ENCODE data around the gene KPNA2. TPM values are rescaled to one million over a fixed set of nuclear protein-coding genes. Genes with fewer than 3 reads are reported as not detected.
"Not testable (repeated sequence)": the region's sequence is repeated elsewhere in the genome, so short reads cannot be mapped to it uniquely, and the experiment has no call there.

KPNA2 gene
- polyA plus RNA-seq, 3 donors = 23.2 to 36.1 (median 23.2) TPM

DNA sequence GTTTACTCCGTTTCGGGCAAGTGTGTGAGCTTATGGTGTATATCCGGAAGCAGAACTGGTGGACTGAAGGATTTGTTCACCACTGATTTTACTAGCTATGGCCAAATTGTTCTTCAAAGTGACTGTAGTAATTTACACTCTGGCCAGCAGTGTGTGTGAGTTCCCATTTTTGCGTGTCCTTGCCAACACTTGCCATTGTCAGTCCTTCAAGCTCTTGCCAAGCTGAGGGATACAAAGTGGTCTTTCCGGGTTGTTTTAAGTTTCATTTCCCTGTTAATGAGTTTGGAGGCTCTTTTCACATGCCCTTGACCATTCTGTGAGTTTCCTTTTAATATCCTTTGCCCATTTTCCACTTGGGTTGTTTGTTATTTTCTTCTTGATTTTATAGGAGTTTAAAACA is 42.0 kb downstream of the KPNA2 start:
- H3K4me2 ChIP-seq (replicated peaks; ENCODE audit: extremely low read depth, low read length, poor library complexity, severe bottlenecking); H3K27ac ChIP-seq (ENCODE audit: low read depth in 1 of 2, low read length in 2 of 2); H3K27me3 Mint-ChIP-seq (ENCODE audit: low read depth in 3 of 3); H3K4me1 Mint-ChIP-seq; H2AFZ ChIP-seq (ENCODE audit: insufficient read depth, low read depth, low read length, poor library complexity, severe bottlenecking); H3K36me3 ChIP-seq (replicated peaks in 1 of 2; ENCODE audit: control insufficient read depth in 1 of 2, insufficient read depth in 2 of 2, low read length in 2 of 2); H4K20me1 ChIP-seq (ENCODE audit: insufficient read depth, low read length); H3K4me3 ChIP-seq (replicated peaks in 1 of 3; ENCODE audit: low read depth in 2 of 3, low read length in 3 of 3); H3K27me3 ChIP-seq (ENCODE audit: control insufficient read depth in 2 of 2, insufficient read depth in 2 of 2, low read length in 2 of 2); H3K4me1 ChIP-seq (ENCODE audit: control insufficient read depth in 1 of 2, insufficient read depth in 2 of 2, low read length in 2 of 2); H3K79me2 ChIP-seq (ENCODE audit: insufficient read depth, low read length); H3K9me3 ChIP-seq (replicated peaks in 1 of 2; ENCODE audit: control insufficient read depth in 1 of 2, insufficient read depth in 1 of 2, low read length in 2 of 2); intact Hi-C loops (cut with micrococcal nuclease); H3K4me3 Mint-ChIP-seq; H3K27ac Mint-ChIP-seq; H3K36me3 Mint-ChIP-seq; H3K9ac ChIP-seq (ENCODE audit: insufficient read depth, low read length, poor library complexity, severe bottlenecking); DNase-seq: not testable (repeated sequence)
- WGBS (ENCODE audit: insufficient coverage) = no CpG with 5 or more reads among the region's 5 CpGs
- H3K9me3 Mint-ChIP-seq = peaks cover 2 to 10% (median 5%) of the 10 kb centered on the region in 7 donors

DNA sequence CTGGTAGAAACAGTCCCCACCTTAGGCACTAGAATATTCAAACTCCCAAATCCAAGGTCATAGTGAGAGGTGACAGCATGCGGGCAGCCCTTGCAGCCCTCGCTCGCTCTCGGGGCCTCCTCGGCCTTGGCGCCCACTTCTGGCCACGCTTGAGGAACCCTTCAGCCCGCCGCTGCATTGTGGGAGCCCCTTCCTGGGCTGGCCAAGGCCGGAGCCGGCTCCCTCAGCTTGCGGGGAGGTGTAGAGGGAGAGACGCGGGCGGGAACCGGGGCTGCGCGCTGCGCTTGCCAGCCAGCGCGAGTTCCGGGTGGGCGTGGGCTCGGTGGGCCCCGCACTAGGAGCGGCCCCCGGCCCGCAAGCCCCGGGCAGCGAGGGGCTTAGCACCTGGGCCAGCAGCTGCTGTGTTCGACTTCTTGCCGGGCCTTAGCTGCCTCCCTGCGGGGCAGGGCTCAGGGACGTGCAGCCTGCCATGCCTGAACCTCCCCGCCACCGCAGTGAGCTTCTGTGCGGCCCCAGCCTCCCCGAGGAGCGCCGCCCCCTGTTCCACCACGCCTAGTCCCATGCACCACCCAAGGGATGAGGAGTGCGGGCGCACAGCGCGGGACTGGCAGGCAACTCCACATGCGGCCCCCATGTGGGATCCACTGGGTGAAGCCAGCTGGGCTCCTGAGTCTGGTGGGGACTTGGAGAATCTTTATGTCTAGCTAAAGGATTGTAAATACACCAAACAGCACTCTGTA is 45.0 kb downstream of the KPNA2 start:
- Histone ChIP-seq H3K27me3 (ENCODE audit: control insufficient read depth in 2 of 2, insufficient read depth in 2 of 2, low read length in 2 of 2) (no peaks in the 10 kb centered on the region), H3K27ac (ENCODE audit: low read depth in 1 of 2, low read length in 2 of 2) (no peak overlapping the region), H3K9ac (ENCODE audit: insufficient read depth, low read length, poor library complexity, severe bottlenecking) (no peak overlapping the region), H3K9me3 (replicated peaks in 1 of 2; ENCODE audit: control insufficient read depth in 1 of 2, insufficient read depth in 1 of 2, low read length in 2 of 2) (peaks cover 0 to 2% of the 10 kb centered on the region in 2 donors), H2AFZ (ENCODE audit: insufficient read depth, low read depth, low read length, poor library complexity, severe bottlenecking) (peak overlapping the region; percentile 21), H3K4me1 (ENCODE audit: control insufficient read depth in 1 of 2, insufficient read depth in 2 of 2, low read length in 2 of 2) (peaks cover 4 to 6% of the 10 kb centered on the region in 2 donors), H3K4me3 (replicated peaks in 1 of 3; ENCODE audit: low read depth in 2 of 3, low read length in 3 of 3) (no peak overlapping the region), H3K79me2 (ENCODE audit: insufficient read depth, low read length) (no peaks in the 10 kb centered on the region), H4K20me1 (ENCODE audit: insufficient read depth, low read length) (no peaks in the 10 kb centered on the region), H3K36me3 (replicated peaks in 1 of 2; ENCODE audit: control insufficient read depth in 1 of 2, insufficient read depth in 2 of 2, low read length in 2 of 2) (no peaks in the 10 kb centered on the region), H3K4me2 (replicated peaks; ENCODE audit: extremely low read depth, low read length, poor library complexity, severe bottlenecking) (no peak overlapping the region)
- Mint-ChIP-seq H3K4me1 (peaks cover 11% of the 10 kb centered on the region), H3K9me3 (peaks cover 0 to 10% (median 5%) of the 10 kb centered on the region in 7 donors), H3K4me3 (no peak overlapping the region), H3K36me3 (no peaks in the 10 kb centered on the region), H3K27me3 (ENCODE audit: low read depth in 3 of 3) (no peaks in the 10 kb centered on the region), H3K27ac (no peak overlapping the region)
- 98% methylated on average over 35 of the region's 46 CpGs for WGBS (ENCODE audit: insufficient coverage)
- TF ChIP-seq, protein P1, sequence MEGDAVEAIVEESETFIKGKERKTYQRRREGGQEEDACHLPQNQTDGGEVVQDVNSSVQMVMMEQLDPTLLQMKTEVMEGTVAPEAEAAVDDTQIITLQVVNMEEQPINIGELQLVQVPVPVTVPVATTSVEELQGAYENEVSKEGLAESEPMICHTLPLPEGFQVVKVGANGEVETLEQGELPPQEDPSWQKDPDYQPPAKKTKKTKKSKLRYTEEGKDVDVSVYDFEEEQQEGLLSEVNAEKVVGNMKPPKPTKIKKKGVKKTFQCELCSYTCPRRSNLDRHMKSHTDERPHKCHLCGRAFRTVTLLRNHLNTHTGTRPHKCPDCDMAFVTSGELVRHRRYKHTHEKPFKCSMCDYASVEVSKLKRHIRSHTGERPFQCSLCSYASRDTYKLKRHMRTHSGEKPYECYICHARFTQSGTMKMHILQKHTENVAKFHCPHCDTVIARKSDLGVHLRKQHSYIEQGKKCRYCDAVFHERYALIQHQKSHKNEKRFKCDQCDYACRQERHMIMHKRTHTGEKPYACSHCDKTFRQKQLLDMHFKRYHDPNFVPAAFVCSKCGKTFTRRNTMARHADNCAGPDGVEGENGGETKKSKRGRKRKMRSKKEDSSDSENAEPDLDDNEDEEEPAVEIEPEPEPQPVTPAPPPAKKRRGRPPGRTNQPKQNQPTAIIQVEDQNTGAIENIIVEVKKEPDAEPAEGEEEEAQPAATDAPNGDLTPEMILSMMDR (IDR thresholded peaks at IDR 0.05) = no peak
- intact Hi-C loops (cut with micrococcal nuclease) = no loop called here
- no peak for DNase-seq

DNA sequence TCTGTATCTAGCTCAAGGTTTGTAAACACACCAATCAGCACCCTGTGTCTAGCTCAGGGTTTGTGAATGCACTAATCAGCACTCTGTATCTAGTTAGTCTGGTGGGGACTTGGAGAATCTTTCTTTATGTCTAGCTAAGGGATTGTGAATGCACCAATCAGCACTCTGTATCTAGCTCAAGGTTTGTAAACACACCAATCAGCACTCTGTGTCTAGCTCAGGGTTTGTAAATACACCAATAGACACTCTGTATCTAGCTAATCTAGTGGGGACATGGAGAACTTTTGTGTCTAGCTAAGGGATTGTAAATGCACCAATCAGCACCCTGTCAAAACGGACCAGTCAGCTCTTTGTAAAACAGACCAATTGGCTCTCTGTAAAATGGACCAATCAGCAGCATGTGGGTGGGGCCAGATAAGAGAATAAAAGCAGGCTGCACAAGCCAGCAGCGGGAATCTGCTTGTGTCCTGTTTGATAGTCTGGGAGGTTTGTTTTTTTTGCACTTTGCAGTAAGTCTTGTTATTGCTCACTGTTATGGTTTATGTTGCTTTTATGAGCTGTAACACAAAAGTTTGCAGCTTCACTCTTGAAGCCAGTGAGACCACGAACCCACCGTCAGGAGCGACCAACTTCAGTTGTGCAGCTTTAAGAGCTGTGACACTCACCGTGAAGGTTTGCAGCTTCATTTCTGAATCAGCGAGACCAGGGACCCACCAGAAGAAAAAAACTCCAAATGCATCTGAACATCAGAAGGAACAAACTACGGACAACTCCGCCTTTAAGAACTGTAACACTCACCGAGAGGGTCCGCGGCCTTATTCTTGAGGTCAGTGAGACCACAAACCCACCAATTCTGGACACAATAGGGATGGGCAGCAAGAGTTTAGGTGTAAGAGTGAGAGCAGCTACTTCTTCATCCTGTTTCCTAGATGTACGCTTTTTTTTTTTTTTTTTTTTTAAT is 46.0 kb downstream of the KPNA2 start:
- H3K27me3 Mint-ChIP-seq (ENCODE audit: low read depth in 3 of 3); DNase-seq; intact Hi-C loops (cut with micrococcal nuclease): not testable (repeated sequence)

More for the DNA sequence above, 46.0 kb downstream of the KPNA2 start:
- not testable (repeated sequence) for H3K4me3 Mint-ChIP-seq; H4K20me1 ChIP-seq (ENCODE audit: insufficient read depth, low read length); H3K36me3 Mint-ChIP-seq; H3K4me3 ChIP-seq (replicated peaks in 1 of 3; ENCODE audit: low read depth in 2 of 3, low read length in 3 of 3); H3K27ac ChIP-seq (ENCODE audit: low read depth in 1 of 2, low read length in 2 of 2); H2AFZ ChIP-seq (ENCODE audit: insufficient read depth, low read depth, low read length, poor library complexity, severe bottlenecking); H3K4me2 ChIP-seq (replicated peaks; ENCODE audit: extremely low read depth, low read length, poor library complexity, severe bottlenecking); H3K27ac Mint-ChIP-seq; H3K79me2 ChIP-seq (ENCODE audit: insufficient read depth, low read length); H3K27me3 ChIP-seq (ENCODE audit: control insufficient read depth in 2 of 2, insufficient read depth in 2 of 2, low read length in 2 of 2); H3K9ac ChIP-seq (ENCODE audit: insufficient read depth, low read length, poor library complexity, severe bottlenecking); H3K9me3 ChIP-seq (replicated peaks in 1 of 2; ENCODE audit: control insufficient read depth in 1 of 2, insufficient read depth in 1 of 2, low read length in 2 of 2); H3K9me3 Mint-ChIP-seq; H3K36me3 ChIP-seq (replicated peaks in 1 of 2; ENCODE audit: control insufficient read depth in 1 of 2, insufficient read depth in 2 of 2, low read length in 2 of 2)
- H3K4me1 ChIP-seq (ENCODE audit: control insufficient read depth in 1 of 2, insufficient read depth in 2 of 2, low read length in 2 of 2) = peaks cover 14 to 16% of the 10 kb centered on the region in 2 donors
- peaks cover 16% of the 10 kb centered on the region for H3K4me1 Mint-ChIP-seq
- WGBS (ENCODE audit: insufficient coverage) = 95% methylated on average over 9 of the region's 13 CpGs

Data from CD14-positive monocyte (primary cell).